PC-9 (cell line): ENCODE data around the gene ANGPTL7. TPM values are rescaled to one million over a fixed set of nuclear protein-coding genes. Genes with fewer than 3 reads are reported as not detected.

ENCODE experiments used
- BruUV-seq: library from RNA; stranded (reverse); fragments of 400-500 nt; replicated peaks from 2 replicates; lab custom pipeline; 2021; lab: Mats Ljungman, UMichigan
- CTCF ChIA-PET: fragments of 300-600 bp; sonication (Branson Sonifier 250); formaldehyde crosslinking; loops from one replicate; lab custom pipeline; 2022; ENCODE audit warnings: antibody characterized with exemption; lab: Charles Lee
- POLR2A ChIA-PET: fragments of 300-600 bp; sonication (Branson Sonifier 250); formaldehyde crosslinking; loops from one replicate; lab custom pipeline; 2022; ENCODE audit warnings: antibody characterized with exemption; ENCODE audit not compliant: unreplicated experiment; lab: Charles Lee
- DNase-seq, 2 experiments: peaks; one replicate each; pipeline versions ENCODE4 v3.0.0 to v3.0.0-alpha.2; 2015 to 2022; ENCODE audit warnings: mixed read lengths in 1 of 2
- H2AFZ ChIP-seq: fragments of 200-600 bp; sonication (generic); 2 replicates; pipeline ENCODE4 v1.8.1; 2017; ENCODE audit warnings: antibody characterized with exemption
- H3F3A ChIP-seq: fragments of 200-600 bp; sonication (generic); 2 replicates; pipeline ENCODE4 v1.8.1; 2017; ENCODE audit warnings: antibody characterized with exemption, mild to moderate bottlenecking, low read depth; ENCODE audit not compliant: insufficient read depth
- H3K27ac ChIP-seq: fragments of 200-600 bp; sonication (generic); 2 replicates; pipeline ENCODE4 v1.6.1; 2016; ENCODE audit warnings: mixed run types
- H3K27me3 ChIP-seq: fragments of 200-600 bp; sonication (generic); 2 replicates; pipeline ENCODE4 v1.6.1; 2016; ENCODE audit warnings: low read depth, mixed run types; ENCODE audit not compliant: insufficient read depth
- H3K36me3 ChIP-seq: fragments of 200-600 bp; sonication (generic); 2 replicates; pipeline ENCODE4 v1.6.1; 2016; ENCODE audit warnings: low read depth, mixed run types
- H3K4me1 ChIP-seq: fragments of 200-600 bp; sonication (generic); replicated peaks from 2 replicates; pipeline ENCODE4 v1.6.1; 2016; ENCODE audit warnings: mixed run types; ENCODE audit not compliant: insufficient read depth
- H3K4me2 ChIP-seq: fragments of 200-600 bp; sonication (generic); 2 replicates; pipeline ENCODE4 v1.6.1; 2017; ENCODE audit warnings: mixed run types
- H3K4me3 ChIP-seq: fragments of 200-600 bp; sonication (generic); 2 replicates; pipeline ENCODE4 v1.6.1; 2016; ENCODE audit warnings: mixed run types
- H3K79me2 ChIP-seq: fragments of 200-600 bp; sonication (generic); 2 replicates; pipeline ENCODE4 v1.6.1; 2017; ENCODE audit warnings: low read depth, mixed run types
- H3K9me2 ChIP-seq: fragments of 200-600 bp; sonication (generic); 2 replicates; pipeline ENCODE4 v1.8.1; 2017; ENCODE audit warnings: mild to moderate bottlenecking; ENCODE audit not compliant: insufficient read depth
- H3K9me3 ChIP-seq: fragments of 200-600 bp; sonication (generic); 2 replicates; pipeline ENCODE4 v1.8.1; 2016; ENCODE audit warnings: low read depth; ENCODE audit not compliant: insufficient read depth
- H4K20me1 ChIP-seq: fragments of 200-600 bp; sonication (generic); 2 replicates; pipeline ENCODE4 v1.8.1; 2017; ENCODE audit not compliant: insufficient read depth
- CTCF ChIP-seq: fragments of 200-600 bp; sonication (generic); conservative IDR thresholded peaks from 2 replicates; pipeline ENCODE4 v1.6.1; 2017; ENCODE audit warnings: mixed run types, antibody characterized with exemption, mild to moderate bottlenecking, moderate library complexity
- EZH2 ChIP-seq: fragments of 200-600 bp; sonication (generic); IDR thresholded peaks from 2 replicates; pipeline ENCODE4 v1.8.0; 2017; ENCODE audit warnings: antibody characterized with exemption, low read depth
- intact Hi-C: fragments of 100-400 bp; cut with micrococcal nuclease; formaldehyde crosslinking; loops from one replicate; pipeline ENCODE4 v1.10.0; 2022; ENCODE audit not compliant: unreplicated experiment
- total RNA-seq: library from RNA; stranded (reverse); gene quantifications from 2 replicates; pipeline ENCODE4 v1.2.3, GENCODE V29; 2021

ANGPTL7 gene
- total RNA-seq, 1 experiment from 2014 or later: not detected

GRCh38 chr1:11184973-11185372 is 4.2 kb upstream of the ANGPTL7 start:
- H4K20me1 ChIP-seq: no peaks in the 10 kb centered on the region
- CTCF ChIA-PET: interaction anchor here (0.7 kb wide), 1 partner anchor 64 kb away, joined by 4 read pairs; no protein-coding TSS in a partner anchor
- no peak overlapping the region for H3K27ac ChIP-seq
- H3K79me2 ChIP-seq: no peaks in the 10 kb centered on the region
- H3K4me1 ChIP-seq: peaks cover 13% of the 10 kb centered on the region
- H3K36me3 ChIP-seq: no peaks in the 10 kb centered on the region
- H3K9me3 ChIP-seq: no peaks in the 10 kb centered on the region
- no TSS peak for BruUV-seq
- peaks cover 9% of the 10 kb centered on the region; the same call in 1 of the 2 replicates for H3F3A ChIP-seq
- no peak overlapping the region for H3K4me2 ChIP-seq
- no peak overlapping the region for H2AFZ ChIP-seq
- TF ChIP-seq EZH2 (no peak), CTCF (no peak)
- DNase-seq: no peak
- POLR2A ChIA-PET: no interaction called here
- intact Hi-C loops: no loop called here
- no peak overlapping the region for H3K4me3 ChIP-seq
- H3K9me2 ChIP-seq: no peaks in the 10 kb centered on the region
- no peaks in the 10 kb centered on the region for H3K27me3 ChIP-seq

GRCh38 chr1:11187000-11187399 is 2.2 kb upstream of the ANGPTL7 start:
- no peaks in the 10 kb centered on the region for H3K9me2 ChIP-seq
- TF ChIP-seq EZH2 (no peak), CTCF (no peak)
- ChIA-PET CTCF (no interaction called here), POLR2A (no interaction called here)
- no peak for DNase-seq
- H4K20me1 ChIP-seq: no peaks in the 10 kb centered on the region
- no TSS peak for BruUV-seq
- no peak overlapping the region for H3K4me2 ChIP-seq
- no peaks in the 10 kb centered on the region for H3K4me1 ChIP-seq
- no peaks in the 10 kb centered on the region for H3K27me3 ChIP-seq
- H2AFZ ChIP-seq: no peak overlapping the region
- H3K4me3 ChIP-seq: no peak overlapping the region
- H3F3A ChIP-seq: no peaks in the 10 kb centered on the region
- intact Hi-C loops: no loop called here
- no peak overlapping the region for H3K27ac ChIP-seq
- H3K36me3 ChIP-seq: no peaks in the 10 kb centered on the region
- no peaks in the 10 kb centered on the region for H3K9me3 ChIP-seq
- no peaks in the 10 kb centered on the region for H3K79me2 ChIP-seq

GRCh38 chr1:11187494-11187893 is 1.7 kb upstream of the ANGPTL7 start:
- Histone ChIP-seq H3K9me3 (no peaks in the 10 kb centered on the region), H3K4me2 (no peak overlapping the region), H3K4me1 (no peaks in the 10 kb centered on the region), H2AFZ (no peak overlapping the region), H3K36me3 (no peaks in the 10 kb centered on the region), H3K79me2 (no peaks in the 10 kb centered on the region), H3K9me2 (no peaks in the 10 kb centered on the region), H3K27me3 (no peaks in the 10 kb centered on the region), H4K20me1 (no peaks in the 10 kb centered on the region), H3K4me3 (no peak overlapping the region), H3K27ac (no peak overlapping the region), H3F3A (no peaks in the 10 kb centered on the region)
- ChIA-PET POLR2A (interaction anchor here (0.6 kb wide), 1 partner anchor 26 kb away, joined by 5 read pairs; no protein-coding TSS in a partner anchor), CTCF (no interaction called here)
- BruUV-seq: no TSS peak
- no peak for TF ChIP-seq CTCF
- TF ChIP-seq EZH2: no peak
- DNase-seq: no peak
- intact Hi-C loops: no loop called here
